ENCODE measurements around the gene FAM47C.
"Not testable (repeated sequence)": the region's sequence is repeated elsewhere in the genome, so short reads cannot be mapped to it uniquely, and the experiment has no call there.

The FAM47C gene

GRCh38 chrX:37008182-37008581, at the start of gene FAM47C:
Gene FAM47C, plus strand, starts transcription at chrX:37008366. Its CDS starts 45 bp downstream, at chrX:37008411.
- DNase-seq, result not testable (repeated sequence)

DNA sequence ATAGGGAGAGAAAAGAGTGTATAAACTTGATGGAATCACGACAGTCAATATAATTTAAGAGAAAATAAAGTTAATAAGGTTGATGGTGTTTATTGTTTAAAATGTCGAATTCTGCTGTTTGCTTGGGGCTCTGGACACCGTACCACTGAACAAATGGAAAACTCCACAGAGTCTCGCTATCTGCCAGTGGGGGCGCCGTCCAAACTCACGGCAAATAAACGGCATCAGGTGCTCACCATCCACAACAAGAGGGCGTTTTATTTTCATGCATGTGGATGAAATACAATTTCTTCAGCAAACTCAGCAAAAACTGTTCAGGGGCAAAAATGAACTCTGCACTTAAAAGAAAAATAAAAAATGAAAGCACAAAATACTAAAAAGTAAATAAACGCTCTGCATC, 46.6 kb upstream of the FAM47C start:
- DNase-seq, result no peak

- no peak for DNase-seq
Measured at GRCh38 chrX:36963069-36963808, 44.9 kb upstream of the FAM47C start.

DNA sequence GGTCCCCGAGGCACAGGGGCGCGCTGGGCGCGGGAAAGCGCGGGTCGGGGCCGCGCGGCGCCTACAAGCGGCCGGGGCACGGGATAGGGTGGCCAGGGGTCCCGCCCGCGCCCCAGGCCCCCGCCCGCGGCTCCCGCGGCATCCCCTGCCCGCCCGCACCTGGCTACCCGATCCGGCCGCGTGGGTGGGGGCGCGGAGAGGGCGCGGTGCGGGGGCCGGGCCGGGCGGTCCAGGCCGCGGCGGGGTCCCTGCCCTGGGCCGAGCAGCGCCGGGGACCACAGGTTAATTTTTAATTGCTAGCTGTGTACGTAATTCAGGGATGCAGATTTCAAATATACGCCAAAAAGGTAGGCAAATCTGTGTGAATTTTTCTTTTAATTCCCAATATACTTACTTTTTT, 44.3 kb upstream of the FAM47C start:
- DNase-seq, result no peak

GRCh38 chrX:36973575-36973974, 34.6 kb upstream of the FAM47C start:
- no peak for DNase-seq

- no peak for DNase-seq
Measured at GRCh38 chrX:36974911-36975310, 33.3 kb upstream of the FAM47C start.

- DNase-seq, result no peak
Measured at GRCh38 chrX:36978886-36979285, 29.3 kb upstream of the FAM47C start.

- DNase-seq, result no peak
Measured at GRCh38 chrX:36983831-36984230, 24.3 kb upstream of the FAM47C start.

DNA sequence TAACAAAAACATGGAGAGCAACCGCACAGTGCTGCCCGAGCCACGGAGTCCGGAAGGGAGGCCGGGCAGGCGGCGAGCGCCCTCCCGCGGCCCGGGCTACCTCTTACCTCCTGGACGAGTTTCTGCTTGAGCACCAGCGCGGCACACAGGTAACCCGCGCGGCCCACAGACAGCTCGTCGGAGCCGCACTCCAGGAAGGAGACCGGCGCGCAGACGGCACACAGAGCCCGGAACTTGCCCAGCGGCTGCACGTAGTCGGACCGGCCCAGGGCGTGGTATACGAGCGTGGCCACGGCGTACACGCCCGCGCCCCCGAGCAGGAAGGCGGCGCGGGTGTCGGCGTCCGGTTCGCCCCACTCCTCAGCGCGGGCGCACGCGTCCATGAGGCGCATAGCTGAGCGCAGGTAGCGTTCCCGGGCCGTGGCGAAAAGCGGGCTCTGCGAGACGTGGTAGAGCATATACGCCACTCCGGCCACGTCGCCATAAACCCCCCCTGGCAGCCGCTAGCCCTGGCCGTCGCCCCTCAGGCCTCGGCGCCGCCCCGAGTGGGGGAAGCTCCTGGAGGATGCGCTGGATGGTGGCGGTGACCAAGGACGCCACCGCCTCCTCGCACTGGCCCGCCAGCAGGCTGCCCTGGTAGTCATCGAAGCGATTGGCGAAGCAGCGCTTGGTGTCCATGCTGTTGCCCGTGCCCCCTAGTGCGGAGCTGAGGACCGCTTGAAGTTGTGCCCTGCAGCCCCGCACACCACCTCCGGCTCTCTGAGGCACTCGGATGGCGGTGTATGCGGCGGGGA, 22.6 kb upstream of the FAM47C start:
- DNase-seq, result not testable (repeated sequence)

- DNase-seq, result no peak
Measured at GRCh38 chrX:36986231-36986630, 21.9 kb upstream of the FAM47C start.

- DNase-seq, result not testable (repeated sequence)
Measured at GRCh38 chrX:36987212-36987611, 21.0 kb upstream of the FAM47C start.

DNA sequence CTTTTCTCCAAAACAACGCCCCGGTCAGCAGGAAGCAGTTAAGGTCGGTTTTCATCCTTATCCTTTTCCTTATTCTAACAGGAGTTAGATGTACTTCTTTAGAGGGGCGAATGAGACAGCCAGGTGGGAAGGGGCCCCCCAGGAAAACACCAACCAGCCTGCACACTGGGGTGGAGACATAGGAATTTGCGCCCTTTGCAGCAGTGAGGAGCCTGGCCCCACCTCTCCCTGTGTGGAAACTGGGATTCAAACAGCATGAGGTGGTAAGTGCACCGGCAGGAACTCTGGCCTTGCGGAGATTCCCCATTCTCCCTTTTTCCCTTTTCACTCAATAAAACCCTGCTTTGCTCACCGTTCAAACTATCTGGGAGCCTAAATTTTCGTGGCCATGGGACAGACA, 8.0 kb upstream of the FAM47C start:
- no peak for DNase-seq

GRCh38 chrX:37010496-37010895, 2.3 kb downstream of the FAM47C start:
- DNase-seq, result no peak

DNA sequence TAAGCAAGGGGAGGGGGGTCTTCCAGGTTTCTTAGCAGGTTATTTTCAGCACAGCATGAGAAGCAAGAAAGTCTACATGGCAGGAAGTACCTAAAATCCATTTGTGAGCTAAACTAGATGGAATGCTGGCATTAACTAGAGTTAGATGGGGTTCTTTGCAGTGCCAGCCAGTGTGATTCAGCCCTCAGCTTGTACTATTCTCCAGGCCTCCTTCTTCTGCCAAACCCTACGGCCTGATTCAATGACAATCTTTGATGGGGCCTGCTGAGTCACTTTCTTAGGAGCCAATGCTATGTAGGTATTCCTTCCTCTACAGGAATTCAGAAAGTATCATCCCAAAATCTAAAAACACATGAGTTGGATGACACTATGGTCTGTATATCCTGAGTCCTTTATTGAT, 26.1 kb downstream of the FAM47C start:
- not testable (repeated sequence) for DNase-seq

DNA sequence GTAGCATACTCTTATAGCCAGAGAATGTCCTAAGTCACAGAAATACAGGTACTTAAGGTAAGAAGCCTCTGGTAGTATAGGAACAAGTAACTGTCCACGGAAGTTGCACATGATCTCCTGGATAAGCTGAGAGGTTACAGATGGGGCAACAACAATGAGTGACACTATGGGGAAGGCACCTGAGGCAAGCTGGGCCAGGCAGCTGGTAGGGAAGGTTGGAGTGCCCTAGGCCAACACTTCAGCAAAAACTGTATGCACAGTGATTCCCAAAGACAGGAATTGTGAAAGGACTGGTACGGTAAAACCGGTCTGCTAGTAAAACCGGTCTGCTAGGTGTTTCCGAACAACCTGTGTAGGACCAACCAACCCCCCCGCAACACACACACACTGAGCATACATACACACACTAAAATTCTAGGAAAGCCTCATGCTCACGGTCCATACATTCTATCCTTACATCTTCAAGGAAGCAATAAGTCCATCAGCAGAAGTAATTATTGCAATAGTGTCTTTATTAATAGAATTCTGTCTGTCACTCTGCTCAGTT, 28.6 kb downstream of the FAM47C start:
- DNase-seq, result not testable (repeated sequence)

DNA sequence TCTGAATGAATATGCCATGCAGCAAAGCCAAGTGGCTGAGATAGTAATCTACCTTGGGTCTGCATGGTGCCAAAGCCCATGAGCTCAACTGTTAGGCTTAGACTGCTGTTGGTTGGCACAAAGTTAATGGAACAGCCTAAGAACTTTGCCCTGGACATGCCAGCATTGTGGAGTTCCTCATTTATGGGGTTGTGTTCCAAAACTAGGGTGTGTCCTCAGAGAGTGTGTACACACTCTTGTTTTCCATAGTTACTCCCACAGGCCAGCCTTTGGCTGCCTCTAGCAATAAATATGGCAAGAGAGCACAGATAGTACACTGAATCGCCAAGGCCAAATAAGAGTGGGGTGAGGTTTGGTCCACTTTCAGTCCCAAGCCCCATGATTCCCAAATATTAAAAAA, 30.6 kb downstream of the FAM47C start:
- DNase-seq, result not testable (repeated sequence)

GRCh38 chrX:37042956-37043885, 35.1 kb downstream of the FAM47C start:
- not testable (repeated sequence) for DNase-seq

DNA sequence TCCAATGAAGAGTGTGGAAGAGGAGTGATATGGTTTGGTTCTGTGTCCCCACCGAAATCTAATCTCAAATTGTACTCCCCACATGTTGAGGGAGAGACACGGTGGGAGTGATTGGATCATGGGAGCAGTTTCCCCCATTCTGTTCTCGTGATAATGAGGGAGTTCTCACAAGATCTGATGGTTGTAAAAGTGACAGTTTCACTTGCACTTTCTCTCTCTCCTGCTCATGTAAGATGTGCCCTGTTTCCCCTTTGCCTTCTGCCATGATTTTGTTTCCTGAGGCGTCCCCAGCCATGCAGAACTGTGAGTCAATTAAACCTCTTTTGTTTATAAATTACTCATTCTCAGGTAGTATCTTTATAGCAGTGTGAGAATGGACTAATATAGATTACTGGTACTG, 39.6 kb downstream of the FAM47C start:
- DNase-seq, result no peak

DNA sequence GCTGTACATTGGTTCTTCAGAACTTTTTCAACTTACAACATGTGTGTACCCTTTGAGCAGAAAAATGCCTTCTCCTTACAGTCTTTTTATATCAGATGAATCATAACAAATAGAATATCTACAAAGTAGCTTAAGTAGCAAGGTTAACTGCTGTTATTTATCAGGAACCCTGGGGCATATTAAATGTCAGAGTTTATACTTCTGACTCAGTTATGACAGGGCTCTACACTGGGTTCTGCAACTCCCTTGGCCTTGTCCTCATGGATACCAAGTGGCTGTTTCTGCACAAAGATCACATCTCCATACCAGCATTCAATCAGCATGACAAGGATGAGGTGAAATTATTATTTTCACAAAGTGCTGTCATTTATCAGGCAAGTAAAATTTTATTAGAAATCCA, 49.4 kb downstream of the FAM47C start:
- not testable (repeated sequence) for DNase-seq

DNA sequence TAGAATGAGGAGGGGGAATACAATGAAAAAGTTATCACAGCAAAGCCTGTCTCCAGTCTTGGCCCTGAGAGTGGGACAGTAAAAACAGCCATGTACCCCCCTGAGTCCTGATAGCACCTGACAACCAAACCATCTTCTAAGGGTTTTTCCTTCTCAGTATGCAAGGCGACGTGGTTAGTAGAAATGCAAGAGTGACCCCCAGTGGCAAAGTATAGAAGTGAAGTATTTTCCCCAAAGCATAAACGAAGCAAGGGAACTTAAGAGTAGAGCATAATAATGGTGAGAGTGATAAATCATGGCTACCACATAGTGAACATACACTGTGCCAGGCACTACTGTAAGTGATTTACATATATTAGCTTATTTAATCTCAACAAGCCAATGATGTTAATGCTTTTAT, 52.8 kb downstream of the FAM47C start:
- DNase-seq, result peak; percentile 59
